ENCODE results near the gene EFHC1.
A peak's percentile ranks its signal among the peaks of the same experiment; 100 is the strongest.

EFHC1 gene

DNA sequence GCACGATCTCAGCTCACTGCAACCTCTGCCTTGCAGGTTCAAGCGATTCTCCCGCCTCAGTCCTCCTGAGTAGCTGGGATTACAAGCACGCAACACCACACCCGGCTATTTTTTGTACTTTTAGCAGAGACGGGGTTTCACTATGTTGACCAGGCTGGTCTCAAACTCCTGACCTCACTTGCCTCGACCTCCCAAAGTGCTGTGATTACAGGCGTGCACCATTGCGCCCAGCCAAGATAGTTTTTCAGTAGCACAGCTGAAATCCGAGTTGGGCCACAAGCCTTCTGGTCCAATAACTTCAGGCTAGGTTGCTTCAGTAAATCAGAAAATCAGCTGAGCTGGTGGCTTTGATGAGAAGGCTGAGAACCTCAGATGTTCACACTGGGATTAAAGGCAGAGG lies 91.0 kb downstream of the EFHC1 start:
- no peak for DNase-seq (ENCODE audit: low read depth in 2 of 2)
- TF ChIP-seq, protein P1, sequence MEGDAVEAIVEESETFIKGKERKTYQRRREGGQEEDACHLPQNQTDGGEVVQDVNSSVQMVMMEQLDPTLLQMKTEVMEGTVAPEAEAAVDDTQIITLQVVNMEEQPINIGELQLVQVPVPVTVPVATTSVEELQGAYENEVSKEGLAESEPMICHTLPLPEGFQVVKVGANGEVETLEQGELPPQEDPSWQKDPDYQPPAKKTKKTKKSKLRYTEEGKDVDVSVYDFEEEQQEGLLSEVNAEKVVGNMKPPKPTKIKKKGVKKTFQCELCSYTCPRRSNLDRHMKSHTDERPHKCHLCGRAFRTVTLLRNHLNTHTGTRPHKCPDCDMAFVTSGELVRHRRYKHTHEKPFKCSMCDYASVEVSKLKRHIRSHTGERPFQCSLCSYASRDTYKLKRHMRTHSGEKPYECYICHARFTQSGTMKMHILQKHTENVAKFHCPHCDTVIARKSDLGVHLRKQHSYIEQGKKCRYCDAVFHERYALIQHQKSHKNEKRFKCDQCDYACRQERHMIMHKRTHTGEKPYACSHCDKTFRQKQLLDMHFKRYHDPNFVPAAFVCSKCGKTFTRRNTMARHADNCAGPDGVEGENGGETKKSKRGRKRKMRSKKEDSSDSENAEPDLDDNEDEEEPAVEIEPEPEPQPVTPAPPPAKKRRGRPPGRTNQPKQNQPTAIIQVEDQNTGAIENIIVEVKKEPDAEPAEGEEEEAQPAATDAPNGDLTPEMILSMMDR (IDR thresholded peaks at IDR 0.05; ENCODE audit: low read depth, low read length), result no peak
- no peak overlapping the region for H3K4me3 ChIP-seq (replicated peaks in 1 of 2; ENCODE audit: low read depth in 2 of 2, low read length in 2 of 2)

GRCh38 chr6:52511572-52512151 lies 91.5 kb downstream of the EFHC1 start:
- DNase-seq (ENCODE audit: low read depth in 2 of 2), result peak in 1 of 2 donors; percentile 78
- TF ChIP-seq, protein P1 (IDR thresholded peaks at IDR 0.05; ENCODE audit: low read depth, low read length), result no peak
- H3K4me3 ChIP-seq (replicated peaks in 1 of 2; ENCODE audit: low read depth in 2 of 2, low read length in 2 of 2), result no peak overlapping the region

DNA sequence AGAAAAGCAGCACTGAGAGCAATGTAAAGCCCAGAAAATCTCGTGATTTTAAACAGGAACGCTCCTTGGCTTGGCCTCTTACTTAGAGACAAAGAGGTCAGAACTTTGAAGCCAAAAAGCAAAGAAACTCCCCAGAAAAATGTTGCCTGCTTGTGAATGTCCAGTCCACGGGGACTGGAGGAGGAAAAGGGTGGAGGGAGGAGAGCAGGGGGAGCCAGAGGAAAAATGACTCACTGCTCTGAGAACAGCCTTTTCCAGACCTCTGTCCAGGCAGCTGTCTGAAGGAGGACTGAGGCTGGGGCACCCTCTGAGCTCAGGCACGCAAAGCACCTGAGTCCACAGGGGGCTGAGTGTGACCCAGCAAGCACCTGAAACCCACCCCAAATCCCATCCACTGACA lies 92.1 kb downstream of the EFHC1 start:
- TF ChIP-seq, protein P1 (IDR thresholded peaks at IDR 0.05; ENCODE audit: low read depth, low read length), result no peak
- no peak overlapping the region for H3K4me3 ChIP-seq (replicated peaks in 1 of 2; ENCODE audit: low read depth in 2 of 2, low read length in 2 of 2)
- peak; percentile 96 for DNase-seq (ENCODE audit: low read depth in 2 of 2)

DNA sequence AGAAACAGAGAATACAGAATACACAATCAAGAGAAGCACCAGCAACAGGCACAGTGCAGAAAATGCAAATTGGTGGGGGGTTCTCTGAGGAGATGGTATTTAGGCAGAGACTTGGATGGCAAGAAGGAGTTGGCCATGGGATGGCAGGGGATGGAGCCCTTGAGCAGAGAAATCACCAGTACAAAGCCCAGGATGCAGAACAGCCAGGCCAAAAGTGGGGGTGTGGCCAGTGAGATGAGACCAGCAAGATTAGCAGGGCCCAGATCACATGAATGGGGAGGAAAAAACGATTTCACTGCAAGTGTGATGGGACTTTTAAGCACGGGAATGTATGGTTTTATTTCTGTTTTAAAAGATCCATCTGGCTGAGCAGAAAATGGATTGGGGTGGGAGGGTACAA lies 93.3 kb downstream of the EFHC1 start:
- H3K4me3 ChIP-seq (replicated peaks in 1 of 2; ENCODE audit: low read depth in 2 of 2, low read length in 2 of 2), result no peak overlapping the region
- TF ChIP-seq, protein P1 (IDR thresholded peaks at IDR 0.05; ENCODE audit: low read depth, low read length), result no peak
- DNase-seq (ENCODE audit: low read depth in 2 of 2), result peak in 1 of 2 donors; percentile 48

GRCh38 chr6:52513896-52514295 lies 93.8 kb downstream of the EFHC1 start:
- no peak overlapping the region for H3K4me3 ChIP-seq (replicated peaks in 1 of 2; ENCODE audit: low read depth in 2 of 2, low read length in 2 of 2)
- no peak for DNase-seq (ENCODE audit: low read depth in 2 of 2)
- TF ChIP-seq, protein P1 (IDR thresholded peaks at IDR 0.05; ENCODE audit: low read depth, low read length), result no peak

DNA sequence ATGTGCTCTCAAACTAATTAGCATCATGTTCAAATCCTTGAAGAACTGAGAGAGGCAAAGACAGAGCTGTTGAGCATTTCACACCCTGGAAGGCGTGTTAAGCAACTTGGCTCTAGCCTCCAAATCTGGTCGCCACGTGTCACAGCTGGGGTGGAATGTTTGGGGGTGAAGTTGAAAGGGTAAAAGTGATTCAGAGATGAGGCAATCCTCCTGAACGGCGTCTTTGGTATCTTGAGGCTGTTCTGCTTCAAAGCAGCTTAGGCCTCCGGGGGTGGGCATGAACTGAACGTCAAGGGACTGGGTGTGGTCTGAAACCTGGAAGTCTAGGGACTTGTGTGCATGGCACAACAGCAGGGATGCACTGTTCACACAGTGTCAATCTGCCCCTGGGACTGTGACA lies 94.4 kb downstream of the EFHC1 start:
- H3K4me3 ChIP-seq (replicated peaks in 1 of 2; ENCODE audit: low read depth in 2 of 2, low read length in 2 of 2), result no peak overlapping the region
- TF ChIP-seq, protein P1 (IDR thresholded peaks at IDR 0.05; ENCODE audit: low read depth, low read length), result no peak
- DNase-seq (ENCODE audit: low read depth in 2 of 2), result peak; percentile 90
